OCI-LY7 (cell line): ENCODE data around the gene XAB2. TPM values are rescaled to one million over a fixed set of nuclear protein-coding genes. Genes with fewer than 3 reads are reported as not detected.

Experiments
- BruUV-seq: library from RNA; stranded (reverse); fragments of 400-500 nt; replicated peaks from 2 replicates; lab custom pipeline; 2021; lab: Mats Ljungman, UMichigan
- CTCF ChIA-PET: fragments of 300-600 bp; sonication (Branson Sonifier 250); formaldehyde crosslinking; loops from one replicate; lab custom pipeline; 2022; ENCODE audit warnings: antibody characterized with exemption; ENCODE audit not compliant: unreplicated experiment; lab: Charles Lee
- POLR2A ChIA-PET: fragments of 300-600 bp; sonication (Branson Sonifier 250); formaldehyde crosslinking; loops from one replicate; lab custom pipeline; 2022; ENCODE audit warnings: antibody characterized with exemption; lab: Charles Lee
- DNase-seq: peaks from one replicate; pipeline ENCODE4 v3.0.0-alpha.2; 2015; ENCODE audit warnings: low spot score
- H2AFZ ChIP-seq: fragments of 200-600 bp; sonication (generic), shearing (Covaris generic); 2 replicates; pipeline ENCODE4 v1.6.1; 2014; ENCODE audit warnings: mild to moderate bottlenecking, antibody characterized with exemption, low read length, moderate library complexity
- H3K27ac ChIP-seq: fragments of 200-600 bp; sonication (generic); 2 replicates; pipeline ENCODE4 v1.5.1; 2014; ENCODE audit warnings: mixed run types, low read depth, mild to moderate bottlenecking, moderate library complexity, low read length, inconsistent platforms; ENCODE audit not compliant: poor library complexity, severe bottlenecking
- H3K36me3 ChIP-seq: fragments of 200-600 bp; sonication (generic); 2 replicates; pipeline ENCODE4 v1.6.1; 2014; ENCODE audit warnings: mild to moderate bottlenecking, antibody characterized with exemption, low read length, moderate library complexity, mixed read lengths; ENCODE audit not compliant: insufficient read depth
- H3K4me1 ChIP-seq: fragments of 200-600 bp; sonication (generic); 2 replicates; pipeline ENCODE4 v1.5.1; 2014; ENCODE audit warnings: mild to moderate bottlenecking, low read length; ENCODE audit not compliant: insufficient read depth, poor library complexity, severe bottlenecking
- H3K4me2 ChIP-seq: fragments of 200-600 bp; sonication (generic); 2 replicates; pipeline ENCODE4 v1.6.1; 2014; ENCODE audit warnings: mild to moderate bottlenecking, low read length
- H3K4me3 ChIP-seq: fragments of 200-600 bp; sonication (generic); 2 replicates; pipeline ENCODE4 v1.5.1; 2014; ENCODE audit warnings: mild to moderate bottlenecking, low read depth, low read length; ENCODE audit not compliant: poor library complexity, severe bottlenecking
- H3K79me2 ChIP-seq: fragments of 200-600 bp; sonication (generic); 2 replicates; pipeline ENCODE4 v1.6.1; 2016; ENCODE audit warnings: low read depth, mild to moderate bottlenecking, low read length, moderate library complexity, mixed read lengths; ENCODE audit not compliant: insufficient read depth
- H3K9me2 ChIP-seq: fragments of 200-600 bp; sonication (generic); 2 replicates; pipeline ENCODE4 v1.6.1; 2016; ENCODE audit warnings: mild to moderate bottlenecking, low read length, mixed read lengths; ENCODE audit not compliant: insufficient read depth
- H3K9me3 ChIP-seq: fragments of 200-600 bp; sonication (generic); 2 replicates; pipeline ENCODE4 v1.6.1; 2014; ENCODE audit warnings: mild to moderate bottlenecking, mixed run types, low read length, mixed read lengths
- H4K20me1 ChIP-seq: fragments of 200-600 bp; sonication (generic); 2 replicates; pipeline ENCODE4 v1.6.1; 2014; ENCODE audit warnings: mild to moderate bottlenecking, antibody characterized with exemption, low read length, moderate library complexity, mixed read lengths; ENCODE audit not compliant: insufficient read depth
- EZH2phosphoT487 ChIP-seq: fragments of 200-600 bp; sonication (generic); IDR thresholded peaks from 2 replicates; pipeline ENCODE4 v1.6.1; 2018; ENCODE audit warnings: low read depth, borderline replicate concordance, mild to moderate bottlenecking, mixed run types, antibody characterized with exemption, low read length, moderate library complexity, mixed read lengths
- intact Hi-C: fragments of 100-400 bp; cut with micrococcal nuclease; formaldehyde crosslinking; loops from one replicate; pipeline ENCODE4 v1.10.0; 2022; ENCODE audit not compliant: unreplicated experiment
- total RNA-seq, 2 experiments: library from RNA; depleted of rRNA in 1 of 2; stranded (reverse); fragments of >200 nt in 1 of 2; shearing (Covaris generic) in 1 of 2; gene quantifications; 2 replicates each; pipeline ENCODE4 v1.2.3, GENCODE V29; 2014 to 2022
- TF ChIP-seq, protein P1 (sequence below): fragments of 200-600 bp; sonication (generic); conservative IDR thresholded peaks from 2 replicates; pipeline ENCODE4 v1.5.1; 2014; ENCODE audit warnings: mild to moderate bottlenecking, antibody characterized with exemption, low read length, moderate library complexity, mixed read lengths

XAB2 gene
- total RNA-seq, 2 experiments from 2014 or later: 36.6 to 39.9 TPM

DNA sequence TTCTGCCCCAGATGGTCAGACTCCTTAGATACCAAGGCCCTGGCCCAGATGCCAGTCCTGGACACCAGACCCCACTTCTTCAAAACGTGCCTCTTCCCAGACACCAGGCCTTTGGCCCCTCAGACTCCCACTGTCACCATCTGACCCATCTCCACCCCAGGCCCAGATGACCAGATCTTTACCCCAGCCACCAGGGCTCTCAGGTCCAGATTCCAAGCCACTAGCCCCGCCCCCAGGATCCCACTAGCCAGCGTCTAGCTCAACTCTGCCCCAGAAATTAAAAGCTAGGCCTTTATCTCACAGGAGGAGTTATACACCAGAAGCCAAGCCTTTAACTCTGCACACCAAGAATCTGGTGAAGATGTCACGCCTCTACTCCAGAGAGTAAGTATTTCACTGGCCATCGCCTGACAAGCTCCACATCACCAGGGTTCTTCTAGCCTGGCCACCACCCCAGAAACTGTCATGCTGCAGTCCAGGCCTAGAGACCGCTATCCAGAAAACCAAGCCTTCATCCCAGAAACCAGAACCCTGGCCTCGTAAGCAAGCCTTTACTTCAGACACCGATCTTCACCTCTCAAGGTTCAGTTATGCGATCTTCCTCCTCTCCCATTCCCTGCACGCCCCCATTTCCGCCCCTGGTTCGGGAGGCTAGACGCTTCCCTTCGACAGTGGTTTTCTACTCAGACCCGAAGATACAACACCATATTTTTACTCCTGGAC, 595 bp downstream of the XAB2 start:
- Histone ChIP-seq H3K36me3 (peaks cover 26% of the 10 kb centered on the region; the same call in 1 of the 2 replicates), H4K20me1 (0 out of 2 replicates have a peak, but pooled peaks cover 6% of the 10 kb centered on the region), H2AFZ (peak overlapping the region; percentile 24; the same call in 1 of the 2 replicates), H3K4me2 (peak overlapping the region; percentile 83), H3K9me2 (no peaks in the 10 kb centered on the region), H3K4me3 (peak overlapping the region; percentile 92), H3K4me1 (peaks cover 15% of the 10 kb centered on the region), H3K79me2 (peaks cover 33% of the 10 kb centered on the region), H3K9me3 (no peaks in the 10 kb centered on the region), H3K27ac (no peak overlapping the region)
- TF ChIP-seq, protein P1, sequence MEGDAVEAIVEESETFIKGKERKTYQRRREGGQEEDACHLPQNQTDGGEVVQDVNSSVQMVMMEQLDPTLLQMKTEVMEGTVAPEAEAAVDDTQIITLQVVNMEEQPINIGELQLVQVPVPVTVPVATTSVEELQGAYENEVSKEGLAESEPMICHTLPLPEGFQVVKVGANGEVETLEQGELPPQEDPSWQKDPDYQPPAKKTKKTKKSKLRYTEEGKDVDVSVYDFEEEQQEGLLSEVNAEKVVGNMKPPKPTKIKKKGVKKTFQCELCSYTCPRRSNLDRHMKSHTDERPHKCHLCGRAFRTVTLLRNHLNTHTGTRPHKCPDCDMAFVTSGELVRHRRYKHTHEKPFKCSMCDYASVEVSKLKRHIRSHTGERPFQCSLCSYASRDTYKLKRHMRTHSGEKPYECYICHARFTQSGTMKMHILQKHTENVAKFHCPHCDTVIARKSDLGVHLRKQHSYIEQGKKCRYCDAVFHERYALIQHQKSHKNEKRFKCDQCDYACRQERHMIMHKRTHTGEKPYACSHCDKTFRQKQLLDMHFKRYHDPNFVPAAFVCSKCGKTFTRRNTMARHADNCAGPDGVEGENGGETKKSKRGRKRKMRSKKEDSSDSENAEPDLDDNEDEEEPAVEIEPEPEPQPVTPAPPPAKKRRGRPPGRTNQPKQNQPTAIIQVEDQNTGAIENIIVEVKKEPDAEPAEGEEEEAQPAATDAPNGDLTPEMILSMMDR: no peak
- no peak for TF ChIP-seq EZH2phosphoT487
- TSS peak; percentile 93 for BruUV-seq
- no peak for DNase-seq
- intact Hi-C loops: no loop called here
- POLR2A ChIA-PET: interaction anchor here (1.6 kb wide), 2 partner anchors 9 to 23 kb away, joined by 6 to 10 read pairs; no protein-coding TSS in a partner anchor
- CTCF ChIA-PET: no interaction called here

DNA sequence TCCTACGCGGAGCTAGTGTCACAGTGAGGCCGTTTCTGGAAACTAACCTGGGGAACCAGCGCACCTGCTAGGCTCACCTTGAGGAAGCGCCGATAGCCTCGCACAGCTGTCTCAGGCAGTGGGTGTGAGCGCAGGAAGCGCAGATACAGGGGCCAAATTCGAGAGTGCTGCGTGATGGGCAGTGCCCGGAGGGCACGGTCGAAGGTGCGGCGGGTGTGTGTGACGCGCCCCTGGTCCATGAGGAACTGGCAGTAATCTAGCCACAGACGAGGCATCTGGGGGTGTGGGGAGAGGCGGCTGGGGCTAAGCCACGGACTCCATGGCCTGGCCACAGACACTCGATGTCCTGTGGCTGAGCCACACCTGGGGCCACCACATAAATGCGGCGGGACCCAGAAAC, 2.2 kb downstream of the XAB2 start:
- no peak overlapping the region for H3K4me2 ChIP-seq
- no peaks in the 10 kb centered on the region for H3K9me3 ChIP-seq
- H3K79me2 ChIP-seq: peaks cover 33% of the 10 kb centered on the region
- H4K20me1 ChIP-seq: 0 out of 2 replicates have a peak, but pooled peaks cover 6% of the 10 kb centered on the region
- intact Hi-C loops: no loop called here
- peaks cover 33% of the 10 kb centered on the region for H3K36me3 ChIP-seq
- no TSS peak for BruUV-seq
- peaks cover 15% of the 10 kb centered on the region for H3K4me1 ChIP-seq
- no peak for TF ChIP-seq EZH2phosphoT487
- TF ChIP-seq, protein P1: no peak
- DNase-seq: no peak
- H2AFZ ChIP-seq: no peak overlapping the region
- CTCF ChIA-PET: no interaction called here
- POLR2A ChIA-PET: no interaction called here
- H3K27ac ChIP-seq: no peak overlapping the region
- H3K4me3 ChIP-seq: no peak overlapping the region
- H3K9me2 ChIP-seq: no peaks in the 10 kb centered on the region

DNA sequence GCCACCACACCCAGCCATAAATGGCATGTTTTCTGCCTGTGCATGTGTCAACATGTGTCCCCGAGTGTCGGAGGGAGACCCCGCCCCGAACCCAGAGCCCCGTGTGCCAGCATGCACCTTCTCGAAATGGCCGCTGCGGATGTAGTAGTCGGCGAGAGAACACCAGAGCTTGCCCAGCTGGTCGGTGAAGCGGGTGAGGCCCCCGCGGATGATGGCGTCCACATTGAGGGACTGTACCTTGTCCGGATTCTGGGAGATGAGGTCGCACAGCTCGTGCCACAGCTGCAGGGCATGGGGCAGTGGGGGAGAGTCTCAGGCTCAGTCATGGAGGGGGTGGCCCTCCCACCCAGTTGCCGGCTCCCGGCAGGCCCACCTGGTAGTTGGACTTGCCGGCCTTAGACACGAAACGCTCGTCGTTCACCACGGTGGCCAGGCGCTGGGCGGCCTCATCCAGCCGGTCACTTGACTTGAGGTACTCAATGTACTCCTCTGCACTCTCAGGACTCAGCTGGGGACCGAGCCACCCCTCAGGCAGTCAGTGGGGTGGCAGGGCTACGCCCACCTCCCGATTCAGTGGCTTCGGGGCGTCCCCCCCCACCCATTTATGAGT, 3.5 kb downstream of the XAB2 start:
- Histone ChIP-seq H3K4me2 (no peak overlapping the region), H2AFZ (no peak overlapping the region), H3K36me3 (peaks cover 42% of the 10 kb centered on the region), H3K27ac (no peak overlapping the region), H3K9me3 (no peaks in the 10 kb centered on the region), H3K4me1 (peaks cover 15% of the 10 kb centered on the region), H3K4me3 (no peak overlapping the region), H3K9me2 (no peaks in the 10 kb centered on the region), H3K79me2 (peaks cover 33% of the 10 kb centered on the region), H4K20me1 (0 out of 2 replicates have a peak, but pooled peaks cover 6% of the 10 kb centered on the region)
- TF ChIP-seq, protein P1: no peak
- no peak for TF ChIP-seq EZH2phosphoT487
- DNase-seq: no peak
- ChIA-PET CTCF (no interaction called here), POLR2A (no interaction called here)
- no TSS peak for BruUV-seq
- intact Hi-C loops: no loop called here
